Stomach (tissue), 4 donors: ENCODE results near the gene CBLN1.

Experiments
- CTCF ChIP-seq, 7 experiments: fragments of 450-650 bp in 4 of 7; fragments of 200-600 bp in 3 of 7; sonication (generic) in 3 of 7; IDR thresholded peaks; one replicate each; pipeline ENCODE4 v1.5.1; 2016 to 2019; ENCODE audit warnings: antibody characterized with exemption in 7 of 7, control low read depth in 2 of 7, mild to moderate bottlenecking in 1 of 7
- EP300 ChIP-seq: sonication (generic); formaldehyde crosslinking; IDR thresholded peaks from one replicate; pipeline ENCODE4 v1.6.1; 2017; ENCODE audit warnings: antibody characterized with exemption
- POLR2AphosphoS5 ChIP-seq, 3 donors: sonication (generic); formaldehyde crosslinking; IDR thresholded peaks; one replicate each; pipeline ENCODE4 v1.6.1; 2016; ENCODE audit warnings: antibody characterized with exemption in 3 of 3

GRCh38 chr16:49281843-49282642 lies 405 bp upstream of the CBLN1 start:
- TF ChIP-seq POLR2AphosphoS5 (IDR thresholded peaks at IDR 0.05), result no peak
- no peak for TF ChIP-seq EP300
- peak in 1 of 7 experiments; percentile 24 for TF ChIP-seq CTCF (IDR thresholded peaks at IDR 0.05)
